ENCODE data around the gene TMEM30A.

- TF ChIP-seq EZH2 (IDR thresholded peaks at IDR 0.05; ENCODE audit: low read length, unreplicated experiment): no peak
- TF ChIP-seq CTCF (conservative IDR thresholded peaks at IDR 0.05; ENCODE audit: low read depth, low read length): no peak
Observed at GRCh38 chr6:75281653-75282052, 2.9 kb downstream of the TMEM30A start.

Data from PC-3 (cell line).